ENCODE results near the gene BBC3.

Gene BBC3

GRCh38 chr19:47188507-47189033, 42.4 kb downstream of the BBC3 start:
- DNase-seq = no peak

DNA sequence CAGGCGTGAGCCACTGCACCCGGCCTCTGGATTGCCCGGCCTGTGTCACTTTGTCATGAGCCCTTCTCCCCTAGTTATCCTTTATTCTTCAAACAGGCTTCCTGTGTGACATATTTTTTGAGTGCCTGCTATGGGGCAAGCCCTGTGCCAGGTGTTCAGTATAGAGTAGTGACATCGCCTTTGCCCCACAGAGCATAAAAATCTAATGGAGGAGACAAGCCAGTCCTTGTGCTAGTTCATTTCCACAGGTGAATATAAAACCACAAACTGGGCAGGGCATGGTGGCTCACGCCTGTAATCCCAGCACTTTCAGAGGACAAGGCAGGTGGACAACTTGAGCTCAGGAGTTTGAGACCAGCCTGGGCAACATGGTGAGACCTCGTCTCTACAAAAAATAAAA, 43.2 kb downstream of the BBC3 start:
- no peak for DNase-seq

GRCh38 chr19:47187335-47187655, 43.7 kb downstream of the BBC3 start:
- no peak for DNase-seq

GRCh38 chr19:47186446-47187334, 44.3 kb downstream of the BBC3 start:
- DNase-seq = peak; percentile 84

- DNase-seq = no peak
These were observed 47.4 kb downstream of the BBC3 start for GRCh38 chr19:47183601-47184000.

DNA sequence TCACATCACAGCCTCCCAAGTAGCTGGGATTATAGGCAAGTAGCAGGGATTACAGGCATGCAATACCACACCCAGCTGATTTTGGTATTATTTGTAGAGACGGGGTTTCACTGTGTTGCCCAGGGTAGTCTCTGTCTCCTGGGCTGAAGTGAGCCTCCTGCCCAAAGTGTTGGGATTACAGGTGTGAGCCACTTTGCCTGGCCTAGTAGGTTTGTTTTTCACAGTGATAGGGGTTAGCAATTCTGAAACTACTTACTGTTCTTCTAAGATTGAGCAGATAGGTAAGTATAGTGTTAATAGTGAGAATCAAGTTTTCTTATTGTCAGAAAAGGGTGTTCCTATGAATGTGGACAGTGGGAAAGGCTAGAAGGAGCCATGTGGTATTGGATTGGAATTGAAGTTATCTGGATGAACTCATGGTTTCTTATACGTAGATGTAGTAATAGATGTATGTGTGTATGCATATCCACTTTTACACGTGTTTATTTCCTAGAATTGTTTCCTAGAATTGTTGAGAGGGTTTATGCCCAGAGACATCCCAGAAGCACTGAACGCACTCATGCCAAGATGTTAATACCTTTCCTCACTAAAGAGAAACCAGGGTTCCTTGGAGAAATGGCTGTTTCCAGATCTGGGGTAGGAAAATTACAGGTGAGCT, 51.2 kb downstream of the BBC3 start:
- peak; percentile 40 for DNase-seq

DNA sequence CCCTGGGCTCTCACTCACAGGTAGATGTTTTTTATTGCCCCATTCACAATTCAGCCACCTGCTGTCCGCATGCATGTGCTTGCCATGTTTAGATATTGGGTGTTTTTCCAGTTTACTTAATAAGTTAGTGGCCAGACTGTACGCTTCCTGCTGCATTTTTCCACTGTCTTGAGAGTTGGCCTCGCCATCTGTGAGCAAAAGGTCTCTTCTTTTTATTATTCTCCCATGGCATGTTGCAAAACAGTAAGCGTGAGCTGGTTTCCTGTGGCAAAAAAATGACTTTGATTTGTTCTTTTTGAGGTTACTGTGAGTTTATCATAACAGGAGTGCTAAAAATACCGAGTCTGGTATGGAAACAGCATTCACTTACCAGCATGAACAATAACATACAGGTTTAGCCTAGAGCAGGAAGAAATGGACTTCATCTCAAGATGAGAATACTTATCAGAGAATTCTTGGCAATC, 54.3 kb downstream of the BBC3 start:
- peak; percentile 50 for DNase-seq

GRCh38 chr19:47176071-47176626, 54.9 kb downstream of the BBC3 start:
- DNase-seq = no peak

DNA sequence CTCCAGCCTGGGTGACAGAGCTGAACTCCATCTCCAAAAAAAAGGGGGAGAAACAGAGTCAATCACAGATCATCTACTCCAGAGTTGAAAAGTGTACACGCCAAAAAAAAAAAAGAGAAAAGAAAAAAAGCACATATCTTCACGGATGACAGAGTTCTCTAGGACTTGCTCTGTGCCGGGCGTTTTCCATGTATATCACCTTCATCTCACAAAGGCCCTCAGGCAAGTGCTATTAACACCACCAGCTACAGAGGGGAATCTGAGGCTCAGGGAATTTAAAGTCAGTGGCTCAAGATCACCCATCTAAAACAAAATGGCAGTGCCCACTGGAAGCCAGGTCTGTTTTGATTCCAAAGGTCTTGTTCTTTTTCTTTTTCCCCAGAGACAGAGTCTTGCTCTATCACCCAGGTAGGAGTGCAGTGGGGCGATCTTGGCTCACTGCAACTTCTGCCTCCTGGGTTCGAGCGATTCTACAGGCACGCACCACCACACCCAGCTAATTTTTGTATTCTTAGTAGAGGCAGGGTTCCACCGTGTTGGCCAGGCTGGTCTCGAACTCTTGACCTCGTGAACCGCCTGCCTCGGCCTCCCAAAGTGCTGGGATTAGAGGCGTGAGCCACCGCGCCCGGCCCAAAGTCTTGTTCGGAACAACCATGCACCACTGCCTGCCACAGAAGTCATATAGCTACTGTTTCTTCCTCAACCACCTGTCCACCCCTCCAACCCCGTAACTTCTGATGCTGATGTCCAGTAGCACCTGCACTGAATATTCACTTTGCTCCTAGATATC, 58.1 kb downstream of the BBC3 start:
- no peak for DNase-seq

Measured in stimulated activated CD8-positive, alpha-beta memory T cell treated with anti-CD3 and anti-CD28 coated beads, Interleukin-4, amount 100 ng/mL, for 48 hours (primary cell).